A549 (cell line): ENCODE results near the gene VSTM2B. TPM values are rescaled to one million over a fixed set of nuclear protein-coding genes. Genes with fewer than 3 reads are reported as not detected.

ENCODE experiments used
- ATAC-seq, 2 experiments: fragments of 200-7000 bp in 1 of 2; fragments of >200 bp in 1 of 2; cut with Nextera tagmentation in 1 of 2; cut with Tn5 transposase in 1 of 2; 3 replicates each; pipeline versions ENCODE4 v1.8.0 to v1.9.1; 2018 to 2020; ENCODE audit warnings: mild to moderate bottlenecking in 1 of 2, moderate library complexity in 1 of 2
- CTCF ChIA-PET: fragments of 300-600 bp; sonication (Branson Sonifier 250); formaldehyde crosslinking; extraction: SDS; loops from one replicate; lab custom pipeline; 2021; ENCODE audit warnings: antibody characterized with exemption, inconsistent platforms; lab: Yijun Ruan, JAX
- POLR2A ChIA-PET: fragments of 350-600 bp; formaldehyde crosslinking; extraction: SDS; loops from one replicate; lab custom pipeline; 2021; ENCODE audit warnings: antibody characterized with exemption, inconsistent platforms; lab: Yijun Ruan, JAX
- DNase-seq, 2 experiments: peaks; one replicate each; pipeline versions ENCODE4 v3.0.0 to v3.0.0-alpha.2; 2011 to 2016; ENCODE audit warnings: low read depth in 1 of 2, low spot score in 1 of 2
- FAIRE-seq: peaks from 2 replicates; lab custom pipeline; 2011; peaks lifted over from hg19 to GRCh38; lab: Jason Lieb, UNC
- H3K27ac ChIP-seq, 2 experiments: fragments of >200 bp; sonication (Bioruptor Twin); formaldehyde crosslinking; 3 replicates each; pipeline ENCODE4 v1.5.1; 2016 to 2017
- H3K4me1 ChIP-seq: fragments of >200 bp; sonication (Bioruptor Twin); formaldehyde crosslinking; 3 replicates; pipeline ENCODE4 v1.6.1; 2016
- H3K4me2 ChIP-seq: fragments of >200 bp; sonication (Bioruptor Twin); formaldehyde crosslinking; 3 replicates; pipeline ENCODE4 v1.6.1; 2016
- H3K4me3 ChIP-seq: fragments of >200 bp; sonication (Bioruptor Twin); formaldehyde crosslinking; 3 replicates; pipeline ENCODE4 v1.5.1; 2016
- H3K9me3 ChIP-seq: fragments of >200 bp; sonication (Bioruptor Twin); formaldehyde crosslinking; 3 replicates; pipeline ENCODE4 v1.6.1; 2016
- CBX2 ChIP-seq: fragments of 200-600 bp; sonication (generic); IDR thresholded peaks from 2 replicates; pipeline ENCODE4 v1.6.1; 2016; ENCODE audit warnings: low read depth, mild to moderate bottlenecking, borderline replicate concordance
- CEBPB ChIP-seq, 2 experiments: fragments of >200 bp in 1 of 2; sonication (Bioruptor Twin) in 1 of 2; formaldehyde crosslinking in 1 of 2; IDR thresholded peaks; 2 replicates each; pipeline ENCODE4 v1.6.1; 2012 to 2016
- EHF ChIP-seq: fragments of 250-450 bp; sonication (Bioruptor Pico); IDR thresholded peaks from 2 replicates; pipeline ENCODE4 v1.5.0; 2020; ENCODE audit warnings: mild to moderate bottlenecking
- EHMT2 ChIP-seq: fragments of 200-600 bp; sonication (generic); IDR thresholded peaks from 2 replicates; pipeline ENCODE4 v1.6.1; 2016; ENCODE audit warnings: antibody characterized with exemption, low read depth, mild to moderate bottlenecking, moderate library complexity
- EP300 ChIP-seq, 2 experiments: fragments of >200 bp; sonication (Bioruptor Twin); formaldehyde crosslinking; IDR thresholded peaks; 2 replicates in 1 of 2; 3 replicates in 1 of 2; pipeline ENCODE4 v1.6.1; 2016 to 2017
- ESRRA ChIP-seq: fragments of 150-350 bp; IDR thresholded peaks from 2 replicates; pipeline ENCODE4 v1.6.1; 2014; ENCODE audit warnings: mild to moderate bottlenecking, low read length, borderline replicate concordance
- FOXS1 ChIP-seq: fragments of 250-450 bp; sonication (Bioruptor Pico); IDR thresholded peaks from 2 replicates; pipeline ENCODE4 v1.5.0; 2020; ENCODE audit warnings: mild to moderate bottlenecking, moderate library complexity
- GATA3 ChIP-seq: IDR thresholded peaks from 2 replicates; pipeline ENCODE4 v1.6.1; 2012; ENCODE audit warnings: borderline replicate concordance
- HOXB5 ChIP-seq: fragments of 250-450 bp; sonication (Bioruptor Pico); IDR thresholded peaks from 2 replicates; pipeline ENCODE4 v1.5.0; 2020; ENCODE audit warnings: mild to moderate bottlenecking, moderate library complexity
- MAZ ChIP-seq: fragments of 150-350 bp; IDR thresholded peaks from 2 replicates; pipeline ENCODE4 v1.6.1; 2014; ENCODE audit warnings: antibody characterized with exemption, low read depth, low read length, borderline replicate concordance
- NFE2L2 ChIP-seq: fragments of 150-350 bp; conservative IDR thresholded peaks from 2 replicates; pipeline ENCODE4 v1.6.1; 2014; ENCODE audit warnings: low read length
- NPAS2 ChIP-seq: fragments of 250-450 bp; sonication (Bioruptor Pico); IDR thresholded peaks from 2 replicates; pipeline ENCODE4 v1.8.0; 2022; ENCODE audit warnings: mild to moderate bottlenecking, moderate library complexity, borderline replicate concordance
- NR3C1 ChIP-seq: fragments of >200 bp; sonication (Bioruptor Twin); formaldehyde crosslinking; IDR thresholded peaks from 3 replicates; pipeline ENCODE4 v1.6.1; 2017
- POLR2A ChIP-seq: IDR thresholded peaks from 2 replicates; pipeline ENCODE4 v1.6.1; 2012; ENCODE audit warnings: mild to moderate bottlenecking, low read length
- POLR2AphosphoS2 ChIP-seq: conservative IDR thresholded peaks from 2 replicates; pipeline ENCODE4 v1.6.1; 2012; ENCODE audit warnings: low read length, improper control_type of control experiment, inconsistent platforms
- RAD21 ChIP-seq, 2 experiments: fragments of >200 bp in 1 of 2; sonication (Bioruptor Twin) in 1 of 2; formaldehyde crosslinking in 1 of 2; IDR thresholded peaks in 1 of 2; conservative IDR thresholded peaks in 1 of 2; 2 replicates in 1 of 2; 3 replicates in 1 of 2; pipeline ENCODE4 v1.6.1; 2012 to 2018; ENCODE audit warnings: inconsistent platforms in 1 of 2
- RARB ChIP-seq: fragments of 250-450 bp; sonication (Bioruptor Pico); IDR thresholded peaks from 2 replicates; pipeline ENCODE4 v1.8.0; 2021; ENCODE audit warnings: mild to moderate bottlenecking, moderate library complexity
- RNF2 ChIP-seq: fragments of 200-600 bp; sonication (generic); IDR thresholded peaks from 2 replicates; pipeline ENCODE4 v1.6.1; 2016; ENCODE audit warnings: low read depth, mild to moderate bottlenecking, antibody characterized with exemption, moderate library complexity, borderline replicate concordance
- WGBS: methylation state at CpG from one replicate; pipeline ENCODE4 v1.1.6; 2017; ENCODE audit errors: missing lambda C conversion rate; 5-methylcytosine and 5-hydroxymethylcytosine counted together
- polyA plus RNA-seq, 4 experiments: library from polyadenylated mRNA; depleted of rRNA in 3 of 4; stranded (reverse); fragments of >200 nt; fragmentation: RNase III in 1 of 4; extraction: RNeasy Plus Mini Kit Qiagen cat#74134 plus additional on column Dnase treatment in 1 of 4; gene quantifications; 2 replicates in 3 of 4; 3 replicates in 1 of 4; pipeline ENCODE4 v1.2.3, GENCODE V29; 2011 to 2017
- TF ChIP-seq, protein P1 (sequence below): fragments of 250-450 bp; sonication (Bioruptor Pico); IDR thresholded peaks from 2 replicates; pipeline ENCODE4 v1.5.0; 2020; ENCODE audit warnings: low read depth, mild to moderate bottlenecking, moderate library complexity
- TF ChIP-seq, protein P2 (sequence below): IDR thresholded peaks from 2 replicates; pipeline ENCODE4 v1.6.1; 2012

Gene VSTM2B
- polyA plus RNA-seq, 2 of the 4 experiments (the other 2 are of a cell fraction) = not detected

DNA sequence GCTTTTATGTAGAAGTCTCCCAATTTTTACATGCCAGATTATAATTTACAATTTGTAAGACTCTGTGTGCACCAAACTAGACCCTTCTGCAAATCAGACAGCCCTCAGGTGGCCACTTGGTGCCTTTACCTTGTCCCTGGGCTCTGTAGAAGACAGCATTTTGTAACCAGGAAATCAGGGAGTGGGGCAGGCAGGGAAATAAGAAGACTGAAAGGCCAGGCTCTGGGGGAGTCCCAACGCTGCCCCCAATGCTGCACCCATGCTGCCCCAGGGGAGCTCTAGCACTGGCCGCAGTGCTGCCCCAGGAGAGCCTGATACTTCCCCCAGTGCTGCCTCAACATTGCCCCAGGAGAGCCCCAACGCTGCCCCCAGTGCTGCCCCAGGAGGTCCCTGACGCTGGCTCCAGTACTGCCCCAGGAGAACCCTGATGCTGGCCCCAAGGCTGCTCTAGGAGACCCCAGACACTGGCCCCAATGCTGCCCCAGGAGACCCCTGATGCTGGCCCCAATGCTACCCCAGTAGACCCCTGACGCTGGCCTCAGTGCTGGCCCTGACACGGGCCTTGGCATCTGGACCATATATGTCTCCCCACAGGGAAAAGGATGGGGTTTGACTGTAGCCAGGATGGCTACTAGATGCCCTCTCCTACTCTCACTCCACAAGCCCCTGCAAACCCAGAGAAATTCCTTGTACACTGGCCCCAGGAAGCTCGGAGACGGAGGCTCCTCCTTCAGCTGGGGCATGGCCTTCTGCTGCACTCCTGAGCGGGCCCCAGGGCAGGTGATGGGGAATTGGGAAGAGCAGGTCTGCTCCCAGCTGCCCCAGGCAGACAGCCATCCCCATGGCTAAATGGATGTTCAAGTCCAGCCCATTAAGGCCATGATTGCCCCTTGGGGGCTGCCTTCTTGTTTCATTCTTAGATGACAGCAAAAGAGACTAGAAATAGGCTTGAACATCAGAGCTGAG, 23.6 kb downstream of the VSTM2B start:
- Histone ChIP-seq H3K4me2 (no peak overlapping the region), H3K9me3 (peaks cover 9% of the 10 kb centered on the region; the same call in 2 of the 3 replicates), H3K4me3 (no peak overlapping the region), H3K27ac (no peak overlapping the region), H3K4me1 (no peaks in the 10 kb centered on the region)
- ChIA-PET CTCF (interaction anchor here (0.9 to 1.7 kb wide), 5 partner anchors 9 to 1117 kb away, joined by 3 to 6 read pairs (median 4); no protein-coding TSS in a partner anchor), POLR2A (no interaction called here)
- WGBS = 14% methylated on average over 7 of the region's 9 CpGs
- FAIRE-seq (no peak), ATAC-seq (peak; percentile 11 to 27; a peak in 3 of 6 replicates), DNase-seq (no peak)
- no peak for TF ChIP-seq HOXB5 (CRISPR knock-in tag)
- no peak for TF ChIP-seq EP300 (IDR thresholded peaks at IDR 0.05)
- TF ChIP-seq FOXS1 (CRISPR knock-in tag) = no peak
- no peak for TF ChIP-seq RNF2
- no peak for TF ChIP-seq ESRRA
- TF ChIP-seq POLR2AphosphoS2 = no peak
- no peak for TF ChIP-seq CEBPB (IDR thresholded peaks at IDR 0.05)

DNA sequence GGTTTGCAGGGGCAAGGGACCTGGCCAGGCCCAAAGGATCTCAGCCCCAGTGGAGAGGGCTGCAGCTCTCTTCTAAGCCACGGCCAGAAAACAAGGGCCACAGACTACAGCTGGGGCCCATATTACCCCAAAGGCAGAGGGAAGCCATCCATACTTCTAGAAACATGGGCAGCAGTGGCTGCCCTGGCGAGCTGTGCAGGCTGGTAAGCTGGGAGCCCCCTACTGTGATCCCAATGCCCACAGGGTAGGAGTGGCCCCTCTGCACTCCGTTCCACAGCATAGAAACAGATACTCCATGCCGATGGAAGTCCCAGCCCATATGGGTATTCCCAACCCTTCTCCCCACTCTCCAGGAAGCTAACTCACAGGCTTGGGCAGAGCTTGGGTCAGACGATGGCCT, 25.1 kb downstream of the VSTM2B start:
- Histone ChIP-seq H3K27ac (no peak overlapping the region), H3K4me1 (no peaks in the 10 kb centered on the region), H3K4me3 (no peak overlapping the region), H3K9me3 (peaks cover 18% of the 10 kb centered on the region; the same call in 2 of the 3 replicates), H3K4me2 (no peak overlapping the region)
- no peak for TF ChIP-seq GATA3
- no peak for TF ChIP-seq CBX2
- TF ChIP-seq NR3C1 = no peak
- no peak for TF ChIP-seq POLR2A
- no peak for TF ChIP-seq NFE2L2
- TF ChIP-seq MAZ = no peak
- no peak for TF ChIP-seq RAD21 (conservative IDR thresholded peaks at IDR 0.05 in 1 of 2, IDR thresholded peaks at IDR 0.05 in 1 of 2)
- TF ChIP-seq EHMT2 = no peak
- no peak for TF ChIP-seq RARB (CRISPR knock-in tag)
- FAIRE-seq (no peak), ATAC-seq (no peak), DNase-seq (no peak)
- ChIA-PET CTCF (interaction anchor here (0.6 to 1.7 kb wide), 10 partner anchors 8 to 1226 kb away, joined by 3 to 6 read pairs (median 4); no protein-coding TSS in a partner anchor), POLR2A (no interaction called here)
- 3% methylated on average over 5 of the region's 5 CpGs for WGBS

DNA sequence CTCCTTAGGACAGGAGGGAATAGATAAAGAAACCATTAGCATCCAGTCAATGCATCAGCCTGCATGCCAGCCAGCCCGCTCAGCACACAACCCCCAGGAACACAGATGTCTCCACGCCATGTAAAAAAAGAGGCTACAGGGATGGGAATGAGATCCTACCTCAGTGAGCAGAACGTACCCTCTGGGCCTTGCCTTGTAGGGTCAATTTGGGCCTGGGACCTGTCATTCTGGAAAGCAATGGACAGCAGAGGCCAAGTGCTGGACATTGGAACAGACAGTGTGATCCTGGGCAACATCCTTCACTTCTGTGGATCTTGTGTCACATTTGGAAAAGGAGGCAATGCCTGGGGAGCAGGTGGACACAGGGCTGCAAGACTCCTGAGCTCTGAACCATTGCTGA, 26.0 kb downstream of the VSTM2B start:
- ChIA-PET POLR2A (no interaction called here), CTCF (interaction anchor here (1.0 to 1.3 kb wide), 2 partner anchors 8 to 22 kb away, joined by 3 to 5 read pairs; no protein-coding TSS in a partner anchor)
- TF ChIP-seq EHF (CRISPR knock-in tag) (no peak), RNF2 (no peak), NPAS2 (CRISPR knock-in tag) (no peak), MAZ (no peak)
- TF ChIP-seq, protein P1, sequence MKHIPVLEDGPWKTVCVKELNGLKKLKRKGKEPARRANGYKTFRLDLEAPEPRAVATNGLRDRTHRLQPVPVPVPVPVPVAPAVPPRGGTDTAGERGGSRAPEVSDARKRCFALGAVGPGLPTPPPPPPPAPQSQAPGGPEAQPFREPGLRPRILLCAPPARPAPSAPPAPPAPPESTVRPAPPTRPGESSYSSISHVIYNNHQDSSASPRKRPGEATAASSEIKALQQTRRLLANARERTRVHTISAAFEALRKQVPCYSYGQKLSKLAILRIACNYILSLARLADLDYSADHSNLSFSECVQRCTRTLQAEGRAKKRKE (CRISPR knock-in tag) = no peak
- TF ChIP-seq, protein P2, sequence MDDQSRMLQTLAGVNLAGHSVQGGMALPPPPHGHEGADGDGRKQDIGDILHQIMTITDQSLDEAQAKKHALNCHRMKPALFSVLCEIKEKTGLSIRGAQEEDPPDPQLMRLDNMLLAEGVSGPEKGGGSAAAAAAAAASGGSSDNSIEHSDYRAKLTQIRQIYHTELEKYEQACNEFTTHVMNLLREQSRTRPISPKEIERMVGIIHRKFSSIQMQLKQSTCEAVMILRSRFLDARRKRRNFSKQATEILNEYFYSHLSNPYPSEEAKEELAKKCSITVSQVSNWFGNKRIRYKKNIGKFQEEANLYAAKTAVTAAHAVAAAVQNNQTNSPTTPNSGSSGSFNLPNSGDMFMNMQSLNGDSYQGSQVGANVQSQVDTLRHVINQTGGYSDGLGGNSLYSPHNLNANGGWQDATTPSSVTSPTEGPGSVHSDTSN = no peak
- Histone ChIP-seq H3K4me3 (no peak overlapping the region), H3K4me1 (no peaks in the 10 kb centered on the region), H3K27ac (no peak overlapping the region), H3K4me2 (no peak overlapping the region), H3K9me3 (peaks cover 18% of the 10 kb centered on the region; the same call in 2 of the 3 replicates)
- WGBS = 5% methylated on average over 3 of the region's 3 CpGs
- DNase-seq (no peak), ATAC-seq (no peak), FAIRE-seq (no peak)
